ENCODE measurements around the gene RNF187.
A peak's percentile ranks its signal among the peaks of the same experiment; 100 is the strongest.

Gene RNF187

DNA sequence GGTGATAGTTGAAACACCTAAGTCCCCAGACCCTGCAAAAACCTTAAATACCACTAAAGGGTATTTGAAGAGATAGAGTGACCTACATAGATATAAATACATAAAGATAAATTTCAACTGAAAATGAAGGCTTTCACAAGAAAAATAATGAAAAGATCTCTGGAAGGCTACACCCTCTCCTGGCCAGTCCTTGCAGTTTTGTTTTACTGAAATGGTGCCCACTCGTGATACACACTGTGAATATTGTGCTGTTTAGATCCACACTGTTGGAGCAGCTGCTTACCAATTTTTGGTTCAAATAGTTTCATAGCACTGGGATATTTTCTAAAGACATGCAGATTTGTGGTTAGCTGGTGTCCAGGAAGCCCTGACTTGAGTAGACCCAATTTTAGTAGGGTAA lies 31.5 kb upstream of the RNF187 start:
- TF ChIP-seq, protein P1, sequence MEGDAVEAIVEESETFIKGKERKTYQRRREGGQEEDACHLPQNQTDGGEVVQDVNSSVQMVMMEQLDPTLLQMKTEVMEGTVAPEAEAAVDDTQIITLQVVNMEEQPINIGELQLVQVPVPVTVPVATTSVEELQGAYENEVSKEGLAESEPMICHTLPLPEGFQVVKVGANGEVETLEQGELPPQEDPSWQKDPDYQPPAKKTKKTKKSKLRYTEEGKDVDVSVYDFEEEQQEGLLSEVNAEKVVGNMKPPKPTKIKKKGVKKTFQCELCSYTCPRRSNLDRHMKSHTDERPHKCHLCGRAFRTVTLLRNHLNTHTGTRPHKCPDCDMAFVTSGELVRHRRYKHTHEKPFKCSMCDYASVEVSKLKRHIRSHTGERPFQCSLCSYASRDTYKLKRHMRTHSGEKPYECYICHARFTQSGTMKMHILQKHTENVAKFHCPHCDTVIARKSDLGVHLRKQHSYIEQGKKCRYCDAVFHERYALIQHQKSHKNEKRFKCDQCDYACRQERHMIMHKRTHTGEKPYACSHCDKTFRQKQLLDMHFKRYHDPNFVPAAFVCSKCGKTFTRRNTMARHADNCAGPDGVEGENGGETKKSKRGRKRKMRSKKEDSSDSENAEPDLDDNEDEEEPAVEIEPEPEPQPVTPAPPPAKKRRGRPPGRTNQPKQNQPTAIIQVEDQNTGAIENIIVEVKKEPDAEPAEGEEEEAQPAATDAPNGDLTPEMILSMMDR (IDR thresholded peaks at IDR 0.05; ENCODE audit: poor library complexity, severe bottlenecking) = peak; percentile 26
- Histone ChIP-seq H3K4me3 (ENCODE audit: severe bottlenecking) (peak overlapping the region; percentile 85), H3K36me3 (ENCODE audit: low read depth) (no peaks in the 10 kb centered on the region), H3K9me3 (ENCODE audit: severe bottlenecking) (no peaks in the 10 kb centered on the region), H3K4me1 (ENCODE audit: insufficient read depth, poor library complexity, severe bottlenecking) (no peaks in the 10 kb centered on the region), H3K27ac (ENCODE audit: poor library complexity, severe bottlenecking) (no peak overlapping the region), H3K27me3 (ENCODE audit: insufficient read depth, poor library complexity, severe bottlenecking) (no peaks in the 10 kb centered on the region)
- ATAC-seq (ENCODE audit: low read depth) (no peak), DNase-seq (ENCODE audit: low spot score) (no peak)

DNA sequence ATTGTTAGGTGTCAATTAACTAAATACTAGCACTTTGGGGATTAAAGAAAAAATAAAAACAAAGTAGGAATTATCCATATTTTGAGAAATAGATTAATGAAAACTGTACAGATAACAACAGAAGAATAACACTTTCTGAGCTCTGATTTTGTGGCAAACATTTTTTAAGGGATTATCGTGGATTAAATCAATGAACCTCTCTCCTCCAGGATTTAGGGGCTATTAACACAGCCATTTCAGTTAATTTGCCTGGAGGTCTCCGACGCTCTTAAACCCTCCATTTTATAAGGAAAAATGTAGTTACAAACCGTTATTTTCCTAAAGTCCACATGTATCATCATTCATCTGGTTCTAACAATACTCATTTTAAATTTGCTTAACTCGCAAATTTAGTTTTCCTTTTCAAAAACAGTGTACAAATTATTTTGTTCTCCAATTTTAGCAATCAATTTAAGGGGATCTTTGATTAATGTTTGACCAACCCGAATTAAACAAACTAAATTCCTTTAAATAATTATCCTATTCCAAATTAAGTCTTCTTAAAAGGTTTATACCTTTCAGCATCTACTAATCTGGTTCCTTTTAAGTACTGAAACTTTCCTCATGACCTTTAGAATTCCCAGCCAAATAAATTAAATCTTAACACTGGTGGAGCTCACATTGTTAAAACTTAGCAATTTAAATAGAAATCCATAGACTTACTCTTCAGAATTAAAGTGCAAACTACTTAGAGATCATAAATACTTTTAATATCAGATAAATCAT lies 30.7 kb upstream of the RNF187 start:
- Histone ChIP-seq H3K27me3 (ENCODE audit: insufficient read depth, poor library complexity, severe bottlenecking) (no peaks in the 10 kb centered on the region), H3K4me1 (ENCODE audit: insufficient read depth, poor library complexity, severe bottlenecking) (no peaks in the 10 kb centered on the region), H3K27ac (ENCODE audit: poor library complexity, severe bottlenecking) (peak overlapping the region; percentile 61), H3K9me3 (ENCODE audit: severe bottlenecking) (no peaks in the 10 kb centered on the region), H3K36me3 (ENCODE audit: low read depth) (no peaks in the 10 kb centered on the region), H3K4me3 (ENCODE audit: severe bottlenecking) (peak overlapping the region; percentile 85)
- ATAC-seq (ENCODE audit: low read depth) (no peak), DNase-seq (ENCODE audit: low spot score) (no peak)
- TF ChIP-seq, protein P1 (IDR thresholded peaks at IDR 0.05; ENCODE audit: poor library complexity, severe bottlenecking) = no peak

DNA sequence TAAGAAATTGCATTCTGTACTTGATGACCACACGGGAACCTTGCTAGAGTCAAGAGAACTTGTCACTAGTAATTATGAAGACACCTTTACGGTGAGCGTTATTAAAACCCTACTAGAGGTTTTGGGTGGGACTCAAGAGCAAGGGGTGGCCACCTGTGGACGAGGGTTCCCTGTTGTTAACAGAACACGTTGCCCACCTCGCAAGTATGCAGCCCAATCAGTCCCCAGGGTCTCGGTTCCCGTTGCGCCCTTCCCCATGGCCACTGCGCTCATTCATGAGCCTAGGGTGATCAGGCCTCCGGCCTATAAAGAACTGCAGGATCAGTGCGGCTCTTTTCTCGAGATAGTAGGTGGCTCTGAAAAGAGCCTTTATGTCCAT lies 30.2 kb upstream of the RNF187 start:
- no peaks in the 10 kb centered on the region for H3K9me3 ChIP-seq (ENCODE audit: severe bottlenecking)
- no peaks in the 10 kb centered on the region for H3K36me3 ChIP-seq (ENCODE audit: low read depth)
- no peaks in the 10 kb centered on the region for H3K4me1 ChIP-seq (ENCODE audit: insufficient read depth, poor library complexity, severe bottlenecking)
- H3K27me3 ChIP-seq (ENCODE audit: insufficient read depth, poor library complexity, severe bottlenecking) = no peaks in the 10 kb centered on the region
- peak; percentile 20 for ATAC-seq (ENCODE audit: low read depth)
- no peak for DNase-seq (ENCODE audit: low spot score)
- peak overlapping the region; percentile 61 for H3K27ac ChIP-seq (ENCODE audit: poor library complexity, severe bottlenecking)
- TF ChIP-seq, protein P1 (IDR thresholded peaks at IDR 0.05; ENCODE audit: poor library complexity, severe bottlenecking) = no peak
- H3K4me3 ChIP-seq (ENCODE audit: severe bottlenecking) = peak overlapping the region; percentile 85

DNA sequence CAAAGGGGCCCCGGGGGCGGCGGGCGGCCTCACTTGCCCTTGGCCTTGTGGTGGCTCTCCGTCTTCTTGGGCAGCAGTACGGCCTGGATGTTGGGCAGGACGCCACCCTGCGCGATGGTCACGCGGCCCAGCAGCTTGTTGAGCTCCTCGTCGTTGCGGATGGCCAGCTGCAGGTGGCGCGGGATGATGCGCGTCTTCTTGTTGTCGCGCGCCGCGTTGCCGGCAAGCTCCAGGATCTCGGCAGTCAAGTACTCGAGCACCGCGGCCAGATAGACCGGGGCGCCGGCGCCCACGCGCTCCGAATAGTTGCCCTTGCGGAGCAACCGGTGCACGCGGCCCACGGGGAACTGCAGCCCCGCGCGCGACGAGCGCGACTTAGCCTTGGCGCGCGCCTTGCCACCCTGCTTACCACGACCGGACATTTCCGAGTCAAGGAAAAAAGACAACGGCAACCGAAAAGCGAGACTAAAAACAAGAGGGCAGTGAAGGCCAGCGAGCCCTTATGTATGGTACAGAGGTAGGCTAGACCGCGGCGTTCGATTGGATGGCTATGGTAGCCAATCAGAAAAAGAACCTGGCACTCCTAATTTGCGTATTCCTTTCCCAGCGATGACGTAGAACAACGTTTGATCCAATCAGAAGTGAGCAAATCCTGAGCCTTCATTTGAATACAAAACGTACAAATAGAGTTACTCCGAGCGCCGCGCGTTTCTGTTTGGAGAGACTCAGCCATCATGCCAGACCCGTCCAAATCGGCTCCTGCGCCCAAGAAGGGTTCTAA lies 29.6 kb upstream of the RNF187 start:
- ATAC-seq (ENCODE audit: low read depth) = peak; percentile 87
- no peaks in the 10 kb centered on the region for H3K27me3 ChIP-seq (ENCODE audit: insufficient read depth, poor library complexity, severe bottlenecking)
- H3K36me3 ChIP-seq (ENCODE audit: low read depth) = no peaks in the 10 kb centered on the region
- no peaks in the 10 kb centered on the region for H3K9me3 ChIP-seq (ENCODE audit: severe bottlenecking)
- peak; percentile 77 for DNase-seq (ENCODE audit: low spot score)
- H3K4me3 ChIP-seq (ENCODE audit: severe bottlenecking) = peak overlapping the region; percentile 85
- peak overlapping the region; percentile 61 for H3K27ac ChIP-seq (ENCODE audit: poor library complexity, severe bottlenecking)
- TF ChIP-seq, protein P1 (IDR thresholded peaks at IDR 0.05; ENCODE audit: poor library complexity, severe bottlenecking) = no peak
- no peaks in the 10 kb centered on the region for H3K4me1 ChIP-seq (ENCODE audit: insufficient read depth, poor library complexity, severe bottlenecking)
